H1 (cell line): ENCODE data around the gene ALOX15B. TPM values are rescaled to one million over a fixed set of nuclear protein-coding genes. Genes with fewer than 3 reads are reported as not detected.
A peak's percentile ranks its signal among the peaks of the same experiment; 100 is the strongest.

ENCODE experiments used
- CTCF ChIA-PET: fragments of 300-600 bp; sonication (Branson Sonifier 250); formaldehyde crosslinking; loops from one replicate; lab custom pipeline; 2021; ENCODE audit not compliant: partially characterized antibody; lab: Charles Lee
- POLR2A ChIA-PET: fragments of 300-600 bp; sonication (Branson Sonifier 250); formaldehyde crosslinking; loops from one replicate; lab custom pipeline; 2021; ENCODE audit warnings: inconsistent platforms; ENCODE audit not compliant: partially characterized antibody; lab: Charles Lee
- DNase-seq, 2 experiments: peaks; one replicate each; pipeline versions ENCODE4 v3.0.0 to v3.0.0-alpha.2; 2010 to 2022; ENCODE audit warnings: low spot score in 2 of 2, low read depth in 1 of 2, mixed read lengths in 1 of 2
- FAIRE-seq: peaks from 2 replicates; lab custom pipeline; 2011; peaks lifted over from hg19 to GRCh38; lab: Jason Lieb, UNC
- H2AFZ ChIP-seq: 2 replicates; pipeline ENCODE4 v1.8.1; 2012; ENCODE audit warnings: low read length, inconsistent platforms
- H2AK5ac ChIP-seq: 2 replicates; pipeline ENCODE4 v1.6.1; 2013; ENCODE audit warnings: low read depth, low read length
- H2BK120ac ChIP-seq: replicated peaks from 2 replicates; pipeline ENCODE3; 2013; ENCODE audit warnings: low read depth, low read length, inconsistent platforms
- H2BK12ac ChIP-seq: 2 replicates; pipeline ENCODE4 v1.6.1; 2013; ENCODE audit warnings: low read depth, low read length
- H2BK15ac ChIP-seq: 2 replicates; pipeline ENCODE4 v1.6.1; 2013; ENCODE audit warnings: low read length
- H2BK20ac ChIP-seq: 2 replicates; pipeline ENCODE4 v1.6.1; 2013; ENCODE audit warnings: low read length
- H2BK5ac ChIP-seq: 2 replicates; pipeline ENCODE4 v1.6.1; 2013; ENCODE audit warnings: low read depth, low read length
- H3K14ac ChIP-seq: 2 replicates; pipeline ENCODE4 v1.6.1; 2013; ENCODE audit warnings: inconsistent platforms; ENCODE audit not compliant: insufficient read length
- H3K18ac ChIP-seq: 2 replicates; pipeline ENCODE4 v1.6.1; 2013; ENCODE audit warnings: low read length; ENCODE audit errors: extremely low read depth
- H3K23ac ChIP-seq: 2 replicates; pipeline ENCODE4 v1.6.1; 2013; ENCODE audit warnings: inconsistent platforms; ENCODE audit not compliant: insufficient read length
- H3K23me2 ChIP-seq: 2 replicates; pipeline ENCODE4 v1.6.1; 2013; ENCODE audit warnings: low read depth, low read length
- H3K27ac ChIP-seq: 2 replicates; pipeline ENCODE4 v1.6.1; 2011; ENCODE audit warnings: low read depth, low read length, inconsistent platforms
- H3K27me3 ChIP-seq, 4 experiments: replicated peaks in 1 of 4; 1 replicate in 1 of 4; 2 replicates in 3 of 4; pipeline versions ENCODE4 v1.6.1 to v1.8.1; 2011 to 2013; ENCODE audit warnings: low read length in 3 of 4, mild to moderate bottlenecking in 3 of 4, inconsistent platforms in 2 of 4, mixed read lengths in 2 of 4, moderate library complexity in 1 of 4; ENCODE audit not compliant: control insufficient read depth in 3 of 4, insufficient read depth in 3 of 4; ENCODE audit errors: extremely low read depth in 1 of 4
- H3K36me3 ChIP-seq, 4 experiments: 2 replicates each; pipeline versions ENCODE4 v1.6.1 to v1.8.1; 2011 to 2013; ENCODE audit warnings: mild to moderate bottlenecking in 4 of 4, low read length in 3 of 4, moderate library complexity in 2 of 4, control low read depth in 1 of 4, inconsistent platforms in 1 of 4; ENCODE audit not compliant: insufficient read depth in 4 of 4, control insufficient read depth in 2 of 4
- H3K4ac ChIP-seq: replicated peaks from 2 replicates; pipeline ENCODE3; 2013; ENCODE audit warnings: low read length, low read depth, mixed read lengths, inconsistent platforms; ENCODE audit not compliant: insufficient read length
- H3K4me1 ChIP-seq, 4 experiments: replicated peaks in 1 of 4; 1 replicate in 1 of 4; 2 replicates in 3 of 4; pipeline versions ENCODE4 v1.6.1 to v1.8.1; 2011 to 2013; ENCODE audit warnings: low read length in 3 of 4, inconsistent platforms in 2 of 4, mixed read lengths in 1 of 4; ENCODE audit not compliant: insufficient read depth in 4 of 4, control insufficient read depth in 3 of 4
- H3K4me2 ChIP-seq, 2 experiments: 2 replicates each; pipeline versions ENCODE4 v1.6.1 to v1.8.1; 2011 to 2013; ENCODE audit warnings: low read depth in 2 of 2, low read length in 2 of 2, control low read depth in 1 of 2, inconsistent platforms in 1 of 2, mild to moderate bottlenecking in 1 of 2; ENCODE audit not compliant: insufficient read depth in 1 of 2
- H3K4me3 ChIP-seq, 4 experiments: fragments of 200-600, 300-600 bp in 1 of 4; sonication (generic), shearing (Covaris generic), sonication (Bioruptor Twin) in 1 of 4; 2 replicates each; pipeline versions ENCODE4 v1.5.1 to v1.8.1; 2011 to 2016; ENCODE audit warnings: low read length in 4 of 4, low read depth in 3 of 4, control low read depth in 2 of 4, inconsistent platforms in 2 of 4, mild to moderate bottlenecking in 2 of 4, mixed read lengths in 1 of 4, moderate library complexity in 1 of 4; ENCODE audit not compliant: insufficient read depth in 2 of 4; ENCODE audit errors: extremely low read depth in 1 of 4
- H3K56ac ChIP-seq: replicated peaks from 2 replicates; pipeline ENCODE3; 2013; ENCODE audit warnings: low read depth, mild to moderate bottlenecking, mixed read lengths, low read length, inconsistent platforms; ENCODE audit not compliant: insufficient read length
- H3K79me1 ChIP-seq: 2 replicates; pipeline ENCODE4 v1.6.1; 2013; ENCODE audit warnings: low read depth, low read length, control low read depth
- H3K79me2 ChIP-seq, 2 experiments: 2 replicates each; pipeline versions ENCODE4 v1.6.1 to v1.8.1; 2012 to 2013; ENCODE audit warnings: low read length in 2 of 2, mild to moderate bottlenecking in 2 of 2, inconsistent platforms in 1 of 2; ENCODE audit not compliant: insufficient read depth in 2 of 2, control insufficient read depth in 1 of 2
- H3K9ac ChIP-seq, 4 experiments: replicated peaks in 1 of 4; 1 replicate in 1 of 4; 2 replicates in 3 of 4; pipeline versions ENCODE4 v1.6.1 to v1.8.1; 2011 to 2013; ENCODE audit warnings: low read depth in 3 of 4, low read length in 3 of 4, control low read depth in 2 of 4, mild to moderate bottlenecking in 2 of 4, moderate library complexity in 2 of 4, inconsistent platforms in 1 of 4; ENCODE audit errors: extremely low read depth in 1 of 4
- H3K9me3 ChIP-seq, 2 experiments: 2 replicates each; pipeline versions ENCODE4 v1.6.1 to v1.8.1; 2012 to 2013; ENCODE audit warnings: mild to moderate bottlenecking in 2 of 2, moderate library complexity in 2 of 2, control low read depth in 1 of 2, inconsistent platforms in 1 of 2, low read depth in 1 of 2, low read length in 1 of 2, mixed read lengths in 1 of 2; ENCODE audit not compliant: insufficient read depth in 2 of 2
- H4K20me1 ChIP-seq, 2 experiments: replicated peaks in 1 of 2; 2 replicates each; pipeline versions ENCODE3 to v1.8.1; 2011 to 2013; ENCODE audit warnings: inconsistent platforms in 2 of 2, low read length in 2 of 2, mild to moderate bottlenecking in 1 of 2; ENCODE audit not compliant: insufficient read depth in 2 of 2, control insufficient read depth in 1 of 2
- H4K5ac ChIP-seq: 2 replicates; pipeline ENCODE4 v1.6.1; 2013; ENCODE audit warnings: low read length, low read depth, mixed read lengths, inconsistent platforms; ENCODE audit not compliant: insufficient read length
- H4K8ac ChIP-seq: 2 replicates; pipeline ENCODE4 v1.8.0; 2013; ENCODE audit warnings: mild to moderate bottlenecking, moderate library complexity, low read length, inconsistent platforms; ENCODE audit not compliant: insufficient read depth; ENCODE audit errors: extremely low read depth
- H4K91ac ChIP-seq: replicated peaks from 2 replicates; pipeline ENCODE3; 2013; ENCODE audit warnings: low read length, mixed read lengths, inconsistent platforms; ENCODE audit not compliant: insufficient read length
- ASH2L ChIP-seq: fragments of 200-600, 300-600 bp; sonication (generic); IDR thresholded peaks from one replicate; pipeline ENCODE4 v1.7.1; 2017; ENCODE audit warnings: low read length
- CHD1 ChIP-seq: IDR thresholded peaks from 2 replicates; pipeline ENCODE4 v1.6.1; 2012; ENCODE audit warnings: low read depth, low read length, improper control_type of control experiment
- CHD2 ChIP-seq: IDR thresholded peaks from 2 replicates; pipeline ENCODE4 v1.6.1; 2012; ENCODE audit warnings: low read length, improper control_type of control experiment
- E2F6 ChIP-seq: IDR thresholded peaks from 2 replicates; pipeline ENCODE4 v1.6.1; 2012; ENCODE audit warnings: inconsistent platforms
- GABPA ChIP-seq: IDR thresholded peaks from 2 replicates; pipeline ENCODE4 v1.6.1; 2011; ENCODE audit warnings: mild to moderate bottlenecking, low read length, moderate library complexity, borderline replicate concordance; ENCODE audit not compliant: insufficient read depth
- KDM5A ChIP-seq: fragments of 200-600 bp; IDR thresholded peaks from 2 replicates; pipeline ENCODE4 v1.7.1; 2012; ENCODE audit warnings: mild to moderate bottlenecking, low read length, inconsistent platforms, mixed read lengths
- MAFK ChIP-seq: IDR thresholded peaks from 2 replicates; pipeline ENCODE4 v1.6.1; 2012; ENCODE audit warnings: low read depth, mild to moderate bottlenecking, improper control_type of control experiment, low read length
- NRF1 ChIP-seq: IDR thresholded peaks from 2 replicates; pipeline ENCODE4 v1.6.1; 2011; ENCODE audit warnings: mild to moderate bottlenecking, low read depth, low read length, improper control_type of control experiment
- SRF ChIP-seq: IDR thresholded peaks from 2 replicates; pipeline ENCODE4 v1.6.1; 2011; ENCODE audit warnings: mild to moderate bottlenecking, low read depth, low read length, moderate library complexity
- TAF7 ChIP-seq: optimal IDR thresholded peaks from 2 replicates; pipeline ENCODE3; 2011; ENCODE audit warnings: low read depth, mild to moderate bottlenecking, inconsistent platforms, low read length, moderate library complexity, borderline replicate concordance
- TCF12 ChIP-seq: IDR thresholded peaks from 2 replicates; pipeline ENCODE4 v1.6.1; 2011; ENCODE audit warnings: low read depth, mild to moderate bottlenecking, low read length
- USF2 ChIP-seq: IDR thresholded peaks from 2 replicates; pipeline ENCODE4 v1.6.1; 2011; ENCODE audit warnings: low read length, improper control_type of control experiment
- WGBS, 2 experiments: shearing (Covaris generic) in 1 of 2; methylation state at CpG; one replicate each; pipeline versions ENCODE4 v1.1.6 to v1.1.7; 2013 to 2015; ENCODE audit warnings: low lambda C conversion rate in 2 of 2, mixed read lengths in 2 of 2, inconsistent platforms in 1 of 2, low coverage in 1 of 2, missing lambda C conversion rate in 1 of 2; ENCODE audit not compliant: insufficient replicate concordance in 2 of 2, insufficient coverage in 1 of 2, insufficient read length in 1 of 2; ENCODE audit errors: extremely low coverage in 1 of 2, missing lambda C conversion rate in 1 of 2; 5-methylcytosine and 5-hydroxymethylcytosine counted together
- polyA plus RNA-seq, 7 experiments: library from polyadenylated mRNA; depleted of rRNA in 3 of 7; stranded (reverse) in 5 of 7; unstranded in 2 of 7; fragments of >200 nt in 5 of 7; fragments of 200-250 nt in 2 of 7; gene quantifications; 1 replicate in 5 of 7; 2 replicates in 1 of 7; 4 replicates in 1 of 7; pipeline versions ENCODE4 v1.2.1 to v1.2.3, GENCODE V29; 2011 to 2013; ENCODE audit warnings: missing spikeins in 2 of 7, mixed read lengths in 2 of 7
- total RNA-seq: library from RNA; stranded (reverse); fragmentation: NEBNext Ultra II Directional; extraction: Animal tissue kit (Norgen Biotek cat#: 25700); gene quantifications from 2 replicates; pipeline ENCODE4 v1.2.1, GENCODE V29; 2021

The ALOX15B gene
- total and polyA plus RNA-seq, 2 of the 8 experiments (the other 6 are each of a cell fraction or from before 2014, with no cell fraction given): 0.63 to 0.91 TPM

- Histone ChIP-seq H3K23me2 (peaks cover 10% of the 10 kb centered on the region; the same call in 1 of the 2 replicates), H3K14ac (no peak overlapping the region), H4K5ac (no peak overlapping the region), H2BK12ac (no peak overlapping the region), H3K56ac (no peak overlapping the region), H3K4me2 (no peak overlapping the region), H3K79me2 (no peaks in the 10 kb centered on the region), H3K4ac (no peak overlapping the region), H4K8ac (no peak overlapping the region), H4K20me1 (peaks cover 3 to 6% of the 10 kb centered on the region in 2 experiments), H3K4me1 (peaks cover 4 to 26% (median 13%) of the 10 kb centered on the region in 4 experiments), H3K27ac (no peak overlapping the region), H3K18ac (no peak overlapping the region), H2BK15ac (0 out of 2 replicates have a peak overlapping the region, but pooled peaks have one; percentile 72), H2BK120ac (no peak overlapping the region), H2BK20ac (no peak overlapping the region), H3K79me1 (no peaks in the 10 kb centered on the region; the same call in 1 of the 2 replicates), H3K23ac (no peak overlapping the region), H3K36me3 (no peaks in the 10 kb centered on the region), H2BK5ac (no peak overlapping the region), H3K9me3 (no peaks in the 10 kb centered on the region), H3K27me3 (peaks cover 23 to 52% (median 43%) of the 10 kb centered on the region in 4 experiments), H3K4me3 (no peak overlapping the region), H4K91ac (no peak overlapping the region), H2AK5ac (no peak overlapping the region; the same call in 1 of the 2 replicates), H2AFZ (no peak overlapping the region), H3K9ac (no peak overlapping the region)
- TF ChIP-seq TAF7 (no peak), SRF (no peak), CHD2 (no peak), USF2 (no peak), MAFK (no peak), E2F6 (no peak), KDM5A (no peak), ASH2L (no peak), CHD1 (no peak), GABPA (no peak), NRF1 (no peak), TCF12 (no peak)
- ChIA-PET CTCF (interaction anchor here (0.7 to 17.3 kb wide), 3 partner anchors 7 to 26 kb away, joined by 3 to 315 read pairs (median 270); partner anchors contain the start of gene ALOX12B), POLR2A (no interaction called here)
- no peak for FAIRE-seq
- DNase-seq: no peak
- 57% methylated on average over 4 of the region's 4 CpGs; no CpG with 5 or more reads in 1 of the 2 experiments for WGBS, 2 experiments
Measured at GRCh38 chr17:8067806-8068205, 28.9 kb downstream of the ALOX15B start.
